ENCODE measurements around the gene ZNF117.
"Not testable (repeated sequence)": the region's sequence is repeated elsewhere in the genome, so short reads cannot be mapped to it uniquely, and the experiment has no call there.

The ZNF117 gene

GRCh38 chr7:64990216-64990615 is 620 bp downstream of the ZNF117 start:
- Histone ChIP-seq H3K9ac (ENCODE audit: low read depth, low read length) (no peak overlapping the region), H3K27ac (ENCODE audit: low read length) (no peak overlapping the region), H3K36me3 (ENCODE audit: insufficient read depth, low read depth, low read length) (peaks cover 54% of the 10 kb centered on the region), H3K27me3 (ENCODE audit: insufficient read depth, low read length) (no peaks in the 10 kb centered on the region), H3K9me3 (ENCODE audit: insufficient read depth, low read depth, low read length) (peaks cover 90% of the 10 kb centered on the region), H3K4me3 (ENCODE audit: low read length) (no peak overlapping the region), H3K4me1 (ENCODE audit: insufficient read depth, low read length) (no peaks in the 10 kb centered on the region)

- H3K9me3 ChIP-seq (ENCODE audit: insufficient read depth, low read depth, low read length) = peaks cover 87% of the 10 kb centered on the region
Observed at GRCh38 chr7:64978497-64979203, 12.2 kb downstream of the ZNF117 start.

GRCh38 chr7:64965594-64965993 is 25.2 kb downstream of the ZNF117 start:
- no peak overlapping the region for H3K27ac ChIP-seq (ENCODE audit: low read length)
- no peaks in the 10 kb centered on the region for H3K36me3 ChIP-seq (ENCODE audit: insufficient read depth, low read depth, low read length)
- peaks cover 35% of the 10 kb centered on the region; the same call in 1 of the 2 replicates for H3K9me3 ChIP-seq (ENCODE audit: insufficient read depth, low read depth, low read length)
- no peak overlapping the region for H3K4me3 ChIP-seq (ENCODE audit: low read length)
- H3K27me3 ChIP-seq (ENCODE audit: insufficient read depth, low read length) = no peaks in the 10 kb centered on the region
- H3K4me1 ChIP-seq (ENCODE audit: insufficient read depth, low read length) = no peaks in the 10 kb centered on the region
- H3K9ac ChIP-seq (ENCODE audit: low read depth, low read length) = no peak overlapping the region

More at GRCh38 chr7:64978497-64979203, 12.2 kb downstream of the ZNF117 start:
- H3K27ac ChIP-seq (ENCODE audit: low read length) = no peak overlapping the region
- no peaks in the 10 kb centered on the region for H3K27me3 ChIP-seq (ENCODE audit: insufficient read depth, low read length)
- H3K4me3 ChIP-seq (ENCODE audit: low read length) = peak overlapping the region; percentile 30; the same call in 1 of the 2 replicates
- no peak overlapping the region for H3K9ac ChIP-seq (ENCODE audit: low read depth, low read length)
- H3K36me3 ChIP-seq (ENCODE audit: insufficient read depth, low read depth, low read length) = peaks cover 56% of the 10 kb centered on the region
- no peaks in the 10 kb centered on the region for H3K4me1 ChIP-seq (ENCODE audit: insufficient read depth, low read length)

GRCh38 chr7:64959072-64959747 is 31.6 kb downstream of the ZNF117 start:
- no peaks in the 10 kb centered on the region for H3K4me1 ChIP-seq (ENCODE audit: insufficient read depth, low read length)
- H3K27me3 ChIP-seq (ENCODE audit: insufficient read depth, low read length) = no peaks in the 10 kb centered on the region
- no peak overlapping the region for H3K4me3 ChIP-seq (ENCODE audit: low read length)
- peaks cover 8% of the 10 kb centered on the region for H3K9me3 ChIP-seq (ENCODE audit: insufficient read depth, low read depth, low read length)
- H3K27ac ChIP-seq (ENCODE audit: low read length) = no peak overlapping the region
- H3K36me3 ChIP-seq (ENCODE audit: insufficient read depth, low read depth, low read length) = no peaks in the 10 kb centered on the region
- H3K9ac ChIP-seq (ENCODE audit: low read depth, low read length) = no peak overlapping the region

GRCh38 chr7:64951250-64951848 is 39.5 kb downstream of the ZNF117 start:
- H3K4me3 ChIP-seq (ENCODE audit: low read length) = no peak overlapping the region
- no peak overlapping the region for H3K27ac ChIP-seq (ENCODE audit: low read length)
- H3K27me3 ChIP-seq (ENCODE audit: insufficient read depth, low read length) = peaks cover 32% of the 10 kb centered on the region
- H3K4me1 ChIP-seq (ENCODE audit: insufficient read depth, low read length) = no peaks in the 10 kb centered on the region
- no peaks in the 10 kb centered on the region for H3K36me3 ChIP-seq (ENCODE audit: insufficient read depth, low read depth, low read length)
- H3K9ac ChIP-seq (ENCODE audit: low read depth, low read length) = no peak overlapping the region
- no peaks in the 10 kb centered on the region for H3K9me3 ChIP-seq (ENCODE audit: insufficient read depth, low read depth, low read length)

- H3K4me3 ChIP-seq (ENCODE audit: low read length); H3K9ac ChIP-seq (ENCODE audit: low read depth, low read length); H3K4me1 ChIP-seq (ENCODE audit: insufficient read depth, low read length); H3K27ac ChIP-seq (ENCODE audit: low read length); H3K9me3 ChIP-seq (ENCODE audit: insufficient read depth, low read depth, low read length); H3K36me3 ChIP-seq (ENCODE audit: insufficient read depth, low read depth, low read length): not testable (repeated sequence)
- peaks cover 39% of the 10 kb centered on the region for H3K27me3 ChIP-seq (ENCODE audit: insufficient read depth, low read length)
Observed at GRCh38 chr7:64950673-64951072, 40.2 kb downstream of the ZNF117 start.

GRCh38 chr7:64948774-64949173 is 42.1 kb downstream of the ZNF117 start:
- not testable (repeated sequence) for H3K9ac ChIP-seq (ENCODE audit: low read depth, low read length); H3K36me3 ChIP-seq (ENCODE audit: insufficient read depth, low read depth, low read length); H3K4me1 ChIP-seq (ENCODE audit: insufficient read depth, low read length); H3K4me3 ChIP-seq (ENCODE audit: low read length); H3K9me3 ChIP-seq (ENCODE audit: insufficient read depth, low read depth, low read length); H3K27ac ChIP-seq (ENCODE audit: low read length)
- peaks cover 39% of the 10 kb centered on the region for H3K27me3 ChIP-seq (ENCODE audit: insufficient read depth, low read length)

- Histone ChIP-seq H3K9ac (ENCODE audit: low read depth, low read length) (peak overlapping the region; percentile 37; the same call in 1 of the 2 replicates), H3K36me3 (ENCODE audit: insufficient read depth, low read depth, low read length) (no peaks in the 10 kb centered on the region), H3K4me3 (ENCODE audit: low read length) (peak overlapping the region; percentile 67), H3K9me3 (ENCODE audit: insufficient read depth, low read depth, low read length) (no peaks in the 10 kb centered on the region), H3K4me1 (ENCODE audit: insufficient read depth, low read length) (no peaks in the 10 kb centered on the region), H3K27me3 (ENCODE audit: insufficient read depth, low read length) (peaks cover 39% of the 10 kb centered on the region), H3K27ac (ENCODE audit: low read length) (no peak overlapping the region)
Observed at GRCh38 chr7:64947252-64948000, 43.4 kb downstream of the ZNF117 start.

GRCh38 chr7:64946772-64947171 is 44.1 kb downstream of the ZNF117 start:
- H3K4me3 ChIP-seq (ENCODE audit: low read length) = peak overlapping the region; percentile 67; the same call in 1 of the 2 replicates
- no peaks in the 10 kb centered on the region for H3K4me1 ChIP-seq (ENCODE audit: insufficient read depth, low read length)
- H3K27me3 ChIP-seq (ENCODE audit: insufficient read depth, low read length) = peaks cover 39% of the 10 kb centered on the region
- no peaks in the 10 kb centered on the region for H3K9me3 ChIP-seq (ENCODE audit: insufficient read depth, low read depth, low read length)
- H3K9ac ChIP-seq (ENCODE audit: low read depth, low read length) = no peak overlapping the region
- H3K36me3 ChIP-seq (ENCODE audit: insufficient read depth, low read depth, low read length) = no peaks in the 10 kb centered on the region
- H3K27ac ChIP-seq (ENCODE audit: low read length) = no peak overlapping the region

- Histone ChIP-seq H3K27ac (ENCODE audit: low read length) (no peak overlapping the region), H3K4me3 (ENCODE audit: low read length) (no peak overlapping the region), H3K4me1 (ENCODE audit: insufficient read depth, low read length) (no peaks in the 10 kb centered on the region), H3K9me3 (ENCODE audit: insufficient read depth, low read depth, low read length) (no peaks in the 10 kb centered on the region), H3K27me3 (ENCODE audit: insufficient read depth, low read length) (peaks cover 39% of the 10 kb centered on the region), H3K36me3 (ENCODE audit: insufficient read depth, low read depth, low read length) (no peaks in the 10 kb centered on the region), H3K9ac (ENCODE audit: low read depth, low read length) (no peak overlapping the region)
Observed at GRCh38 chr7:64945503-64946175, 45.2 kb downstream of the ZNF117 start.
